HG03558 (cell line): ENCODE data around the gene SPAG6.

Experiments used
- ATAC-seq: cut with Tn5 transposase; IDR thresholded peaks from one replicate; pipeline ENCODE4 v1.9.1; 2021; ENCODE audit warnings: moderate number of reproducible peaks; ENCODE audit not compliant: unreplicated experiment; ENCODE audit errors: extremely low read depth

The SPAG6 gene

DNA sequence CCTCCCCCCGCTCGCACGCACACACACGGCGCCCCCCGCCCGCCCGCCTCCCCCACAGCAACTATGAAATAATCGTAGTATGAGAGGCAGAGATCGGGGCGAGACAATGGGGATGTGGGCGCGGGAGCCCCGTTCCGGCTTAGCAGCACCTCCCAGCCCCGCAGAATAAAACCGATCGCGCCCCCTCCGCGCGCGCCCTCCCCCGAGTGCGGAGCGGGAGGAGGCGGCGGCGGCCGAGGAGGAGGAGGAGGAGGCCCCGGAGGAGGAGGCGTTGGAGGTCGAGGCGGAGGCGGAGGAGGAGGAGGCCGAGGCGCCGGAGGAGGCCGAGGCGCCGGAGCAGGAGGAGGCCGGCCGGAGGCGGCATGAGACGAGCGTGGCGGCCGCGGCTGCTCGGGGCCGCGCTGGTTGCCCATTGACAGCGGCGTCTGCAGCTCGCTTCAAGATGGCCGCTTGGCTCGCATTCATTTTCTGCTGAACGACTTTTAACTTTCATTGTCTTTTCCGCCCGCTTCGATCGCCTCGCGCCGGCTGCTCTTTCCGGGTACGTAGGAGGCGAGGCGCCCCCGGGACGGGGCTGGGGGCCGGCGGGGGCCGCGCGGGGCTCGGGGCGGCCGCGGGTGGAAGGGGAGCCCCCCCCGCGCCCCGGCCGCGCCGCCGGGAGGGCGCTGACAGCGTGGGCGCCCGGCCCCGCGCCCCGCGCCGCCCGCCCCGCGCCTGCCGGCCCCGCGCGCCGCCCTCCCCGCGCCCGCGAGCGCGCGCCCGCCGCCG, 24.0 kb upstream of the SPAG6 start:
- no peak for ATAC-seq

- ATAC-seq = no peak
Observed at GRCh38 chr10:22321924-22322640, 23.2 kb upstream of the SPAG6 start.

GRCh38 chr10:22322641-22323160, 22.6 kb upstream of the SPAG6 start:
- no peak for ATAC-seq

GRCh38 chr10:22323538-22324305, 21.6 kb upstream of the SPAG6 start:
- ATAC-seq = no peak

DNA sequence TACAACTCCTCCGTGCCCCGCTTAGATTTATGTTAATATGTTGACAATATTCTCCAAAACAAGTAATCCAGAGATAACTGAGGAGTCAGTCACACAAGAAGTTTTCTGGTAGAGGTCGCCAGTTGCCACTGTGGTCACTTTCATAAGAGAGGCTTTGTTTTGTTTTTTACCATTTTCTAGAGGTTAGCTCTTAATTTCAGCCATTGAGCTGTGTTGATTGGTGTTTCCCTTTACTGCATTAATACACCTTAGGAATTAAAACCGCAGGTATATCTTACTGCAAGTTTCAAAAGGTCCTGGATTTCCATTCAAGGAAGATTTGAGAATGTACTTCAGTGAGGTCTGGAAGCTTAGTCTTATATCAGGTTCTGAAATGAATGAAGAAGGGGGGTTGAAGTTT, 20.9 kb upstream of the SPAG6 start:
- ATAC-seq = no peak

- ATAC-seq = no peak
Observed at GRCh38 chr10:22324893-22325271, 20.4 kb upstream of the SPAG6 start.

DNA sequence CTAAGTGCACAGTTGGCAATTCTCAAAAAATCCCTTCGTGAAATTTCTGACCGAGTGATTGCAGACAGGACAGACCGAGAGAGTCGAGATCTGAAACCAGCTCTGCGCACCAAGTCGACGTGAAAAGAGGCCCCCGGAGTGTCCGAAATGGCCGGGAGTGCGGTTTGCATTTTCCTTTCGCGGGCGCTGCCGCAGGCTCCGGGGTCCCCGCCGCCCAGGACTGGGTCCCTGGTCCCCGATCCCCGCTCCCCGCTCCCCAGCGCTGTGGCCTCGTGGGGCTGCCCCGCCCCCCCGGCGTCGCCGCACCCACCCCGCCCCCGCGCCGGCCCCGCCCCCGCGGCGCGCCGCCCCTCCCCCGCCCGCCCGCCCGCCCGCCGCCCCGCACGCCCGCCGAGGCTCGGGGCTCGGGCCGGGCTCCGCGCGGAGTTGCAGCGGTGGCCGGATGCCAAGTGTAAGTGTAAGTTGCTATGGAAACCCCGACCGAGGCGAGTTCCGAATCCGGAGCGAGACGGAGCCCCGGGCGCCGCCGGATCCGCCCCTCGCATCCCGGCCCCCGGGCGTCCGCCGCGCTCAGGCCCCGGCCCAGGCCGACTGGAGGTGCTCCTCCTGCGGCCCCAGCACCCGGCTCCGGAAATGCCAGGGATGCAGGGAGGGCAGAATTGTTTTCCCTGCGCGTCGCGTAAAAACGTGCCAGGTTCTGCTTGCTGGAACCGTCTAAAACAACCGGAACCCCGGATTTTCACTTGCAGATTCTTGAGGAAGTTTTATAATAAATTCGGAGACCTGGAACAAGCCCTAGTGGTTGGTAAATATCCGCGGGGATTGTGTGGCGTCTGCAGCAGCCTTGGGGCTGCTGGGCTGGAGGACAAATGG, 19.8 kb upstream of the SPAG6 start:
- ATAC-seq = no peak

DNA sequence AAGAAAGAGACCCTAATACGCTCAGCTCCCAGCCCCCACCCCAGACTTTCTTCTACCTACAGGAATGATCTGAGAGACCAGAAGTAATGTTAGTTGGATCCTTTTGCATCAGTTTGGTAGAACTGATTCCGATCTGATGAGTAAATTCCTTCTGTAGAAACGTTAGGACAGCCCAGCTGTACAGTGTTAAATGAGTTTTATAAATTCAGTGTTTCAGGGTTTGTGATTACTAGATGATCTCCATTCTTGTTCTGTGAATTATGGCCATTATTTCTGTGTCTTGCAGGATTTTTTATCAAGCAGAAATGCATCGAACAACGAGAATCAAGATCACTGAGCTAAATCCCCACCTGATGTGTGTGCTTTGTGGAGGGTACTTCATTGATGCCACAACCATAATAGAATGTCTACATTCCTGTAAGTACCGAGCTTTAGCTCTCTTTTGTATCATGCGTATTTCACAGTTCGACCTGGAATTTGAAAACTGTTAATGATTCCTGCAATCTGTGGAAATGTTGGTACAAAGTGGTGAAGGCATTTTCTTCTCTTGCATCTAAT, 19.1 kb upstream of the SPAG6 start:
- no peak for ATAC-seq

DNA sequence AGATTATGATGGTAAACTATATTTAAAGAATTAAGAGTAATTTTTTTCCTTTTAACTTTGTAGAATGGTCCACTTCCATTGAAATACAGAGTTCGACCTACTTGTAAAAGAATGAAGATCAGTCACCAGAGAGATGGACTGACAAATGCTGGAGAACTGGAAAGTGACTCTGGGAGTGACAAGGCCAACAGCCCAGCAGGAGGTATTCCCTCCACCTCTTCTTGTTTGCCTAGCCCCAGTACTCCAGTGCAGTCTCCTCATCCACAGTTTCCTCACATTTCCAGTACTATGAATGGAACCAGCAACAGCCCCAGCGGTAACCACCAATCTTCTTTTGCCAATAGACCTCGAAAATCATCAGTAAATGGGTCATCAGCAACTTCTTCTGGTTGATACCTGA, 16.1 kb upstream of the SPAG6 start:
- ATAC-seq = no peak

GRCh38 chr10:22332116-22332692, 13.1 kb upstream of the SPAG6 start:
- ATAC-seq = no peak

DNA sequence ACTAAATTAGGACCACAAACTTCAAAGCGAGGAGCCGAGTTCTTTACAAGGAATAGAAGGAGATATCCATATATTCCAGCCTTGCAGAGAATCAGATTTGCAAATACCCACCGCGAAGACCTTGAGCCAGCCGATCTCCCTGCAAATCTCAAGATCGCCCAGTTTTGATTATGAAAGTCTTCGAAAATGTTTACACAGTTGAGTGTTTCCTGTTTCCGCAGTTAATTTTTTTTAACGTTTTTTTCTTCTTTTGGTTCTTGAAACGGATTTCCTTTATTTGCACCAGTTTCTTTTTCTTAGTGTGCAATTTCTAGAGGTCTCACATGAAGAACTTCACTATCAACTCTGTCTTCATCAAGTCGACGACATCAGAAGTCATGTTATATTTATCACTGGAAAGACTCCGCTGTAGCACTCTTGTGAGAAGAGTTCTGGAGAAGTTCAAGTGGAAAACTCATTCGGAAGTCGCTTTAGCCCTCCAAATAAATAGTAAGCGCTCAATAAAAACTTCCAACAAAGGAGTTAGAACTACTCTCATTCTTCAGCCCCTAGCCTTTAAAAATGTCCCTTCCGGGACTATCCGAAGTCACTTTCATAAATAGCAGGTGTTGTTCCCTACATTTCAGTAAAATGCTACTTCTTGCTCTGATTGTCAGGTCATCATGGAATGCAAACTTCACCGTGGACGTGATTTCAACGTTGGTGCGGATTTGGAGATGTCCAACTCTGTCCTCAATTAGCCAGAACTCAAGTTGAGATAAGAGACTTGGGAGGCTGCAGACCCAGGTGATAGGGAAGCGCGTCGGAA, 11.9 kb upstream of the SPAG6 start:
- no peak for ATAC-seq

DNA sequence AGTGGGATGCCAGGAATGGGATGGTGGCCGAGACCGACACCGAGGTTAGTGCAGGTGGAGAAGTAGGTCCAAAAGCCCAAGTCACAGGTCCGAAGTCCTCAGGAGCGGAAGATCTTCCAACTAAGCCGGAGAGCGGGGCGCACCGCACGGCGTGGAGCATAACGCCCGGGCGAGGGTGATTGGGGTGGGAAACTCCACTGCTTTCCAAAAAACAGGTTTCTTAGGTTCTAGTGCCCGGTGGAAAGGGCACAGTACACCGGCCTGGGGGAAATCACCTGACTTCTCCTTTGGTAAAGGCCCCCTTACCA, 11.4 kb upstream of the SPAG6 start:
- no peak for ATAC-seq

DNA sequence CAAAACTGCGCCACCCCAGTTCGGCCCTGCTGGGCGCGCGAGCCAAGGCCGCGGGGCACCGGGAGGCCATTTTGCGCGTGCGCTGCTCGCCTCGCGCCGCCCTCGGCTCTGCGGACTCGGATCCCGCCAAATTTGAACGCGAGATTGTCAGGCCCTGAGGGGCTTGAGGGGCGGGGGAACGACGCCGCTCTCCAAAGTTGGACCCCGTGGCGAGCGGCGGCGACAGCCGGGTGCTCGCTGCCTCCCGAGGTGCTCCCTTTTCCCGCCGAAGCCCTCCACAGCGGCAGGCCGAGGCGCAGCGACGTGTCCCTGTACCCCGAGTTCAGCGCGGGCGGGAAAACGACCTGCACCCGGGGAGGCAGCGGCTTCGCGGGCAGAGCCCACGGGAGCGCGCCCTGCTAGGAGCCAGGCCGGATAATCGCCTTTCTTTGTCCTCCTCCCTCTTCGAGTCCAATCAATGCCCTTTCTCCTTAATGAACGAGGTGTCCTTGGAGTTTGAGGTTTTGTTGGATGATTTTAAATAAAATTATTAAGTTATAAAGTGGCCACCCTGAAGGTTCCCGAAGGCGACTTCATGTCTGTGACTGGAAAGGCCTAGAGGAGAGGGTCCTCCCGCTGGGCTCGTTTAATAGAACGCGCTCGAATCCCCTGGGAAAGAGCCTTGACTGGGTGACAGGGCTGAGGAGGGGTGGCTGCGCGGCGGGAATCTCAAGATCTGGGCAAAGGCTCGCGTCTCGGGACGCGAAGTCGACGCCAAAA, 10.7 kb upstream of the SPAG6 start:
- ATAC-seq = no peak

GRCh38 chr10:22335173-22335933, 9.9 kb upstream of the SPAG6 start:
- peak; percentile 35 for ATAC-seq

- ATAC-seq = no peak
Observed at GRCh38 chr10:22338185-22338900, 7.0 kb upstream of the SPAG6 start.

GRCh38 chr10:22338931-22339330, 6.4 kb upstream of the SPAG6 start:
- no peak for ATAC-seq
